HG03439 (cell line): Measurements from ENCODE around the gene APBA1.

Source experiments
- ATAC-seq: cut with Tn5 transposase; IDR thresholded peaks from one replicate; pipeline ENCODE4 v1.9.1; 2021; ENCODE audit warnings: mild to moderate bottlenecking, moderate library complexity; ENCODE audit not compliant: unreplicated experiment

APBA1 gene

DNA sequence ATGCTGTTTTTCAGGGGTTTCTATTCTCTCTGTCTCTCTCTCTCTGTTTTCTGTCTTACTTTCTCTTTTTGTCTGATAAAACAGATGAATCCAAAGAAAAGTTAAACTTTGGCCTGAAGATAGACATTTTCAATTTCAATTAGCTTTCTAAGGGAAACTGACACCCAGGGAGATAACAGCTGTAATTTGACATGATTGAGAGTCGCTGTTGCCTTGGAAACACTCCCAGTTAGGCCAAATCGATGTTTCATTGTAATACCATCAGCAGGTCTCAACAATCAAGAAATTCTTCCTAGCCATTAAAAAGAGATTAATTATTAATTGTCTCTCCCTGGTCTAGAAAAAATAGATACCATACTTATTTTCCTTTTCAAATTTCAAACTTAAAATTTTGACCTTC lies 294.2 kb downstream of the APBA1 start:
- no peak for ATAC-seq
